Caco-2 (cell line): Measurements from ENCODE around the gene APOE. TPM values are rescaled to one million over a fixed set of nuclear protein-coding genes. Genes with fewer than 3 reads are reported as not detected.

Experiments
- BruUV-seq: library from RNA; stranded (reverse); fragments of 400-500 nt; replicated peaks from 2 replicates; lab custom pipeline; 2021; lab: Mats Ljungman, UMichigan
- CTCF ChIA-PET: fragments of 300-600 bp; sonication (Branson Sonifier 250); formaldehyde crosslinking; loops from one replicate; lab custom pipeline; 2022; ENCODE audit warnings: antibody characterized with exemption; lab: Charles Lee
- POLR2A ChIA-PET: fragments of 300-600 bp; sonication (Branson Sonifier 250); formaldehyde crosslinking; loops from one replicate; lab custom pipeline; 2022; ENCODE audit warnings: antibody characterized with exemption; lab: Charles Lee
- DNase-seq, 2 experiments: peaks; one replicate each; pipeline versions ENCODE4 v3.0.0 to v3.0.0-alpha.2; 2020 to 2022
- H3K27me3 ChIP-seq: replicated peaks from 2 replicates; pipeline ENCODE4 v1.6.0; 2011; ENCODE audit warnings: low read length; ENCODE audit not compliant: control insufficient read depth, insufficient read depth
- H3K36me3 ChIP-seq: 2 replicates; pipeline ENCODE4 v1.5.1; 2011; ENCODE audit warnings: low read length; ENCODE audit not compliant: control insufficient read depth, insufficient read depth
- H3K4me1 ChIP-seq: fragments of 250-450 bp; sonication (Bioruptor Pico); 2 replicates; pipeline ENCODE4 v1.5.1; 2020; ENCODE audit warnings: mild to moderate bottlenecking
- H3K4me3 ChIP-seq: 2 replicates; pipeline ENCODE4 v1.5.1; 2011; ENCODE audit warnings: low read depth, mild to moderate bottlenecking, control low read depth, low read length
- H3K9me3 ChIP-seq: fragments of 250-450 bp; sonication (Bioruptor Pico); 2 replicates; pipeline ENCODE4 v1.5.1; 2020; ENCODE audit warnings: mild to moderate bottlenecking, moderate library complexity
- H3K27ac Mint-ChIP-seq: one replicate; pipeline ENCODE4 v1.8.0; 2022; ENCODE audit warnings: mixed read lengths; ENCODE audit not compliant: unreplicated experiment
- H3K27me3 Mint-ChIP-seq: one replicate; pipeline ENCODE4 v1.8.0; 2022; ENCODE audit warnings: mixed read lengths; ENCODE audit not compliant: insufficient read depth, unreplicated experiment
- H3K36me3 Mint-ChIP-seq: one replicate; pipeline ENCODE4 v1.8.0; 2022; ENCODE audit warnings: mild to moderate bottlenecking, mixed read lengths; ENCODE audit not compliant: insufficient read depth, unreplicated experiment
- H3K4me1 Mint-ChIP-seq: one replicate; pipeline ENCODE4 v1.8.0; 2022; ENCODE audit warnings: low read depth, mixed read lengths; ENCODE audit not compliant: unreplicated experiment
- H3K4me3 Mint-ChIP-seq: one replicate; pipeline ENCODE4 v1.8.0; 2022; ENCODE audit warnings: mild to moderate bottlenecking, moderate library complexity, mixed read lengths; ENCODE audit not compliant: unreplicated experiment
- H3K9me3 Mint-ChIP-seq: one replicate; pipeline ENCODE4 v1.8.0; 2022; ENCODE audit warnings: mixed read lengths; ENCODE audit not compliant: unreplicated experiment
- CTCF ChIP-seq, 2 experiments: fragments of 200-600 bp in 1 of 2; IDR thresholded peaks; 1 replicate in 1 of 2; 2 replicates in 1 of 2; pipeline versions ENCODE4 v1.5.1 to v1.8.0; 2011 to 2022; ENCODE audit warnings: antibody characterized with exemption in 1 of 2, control low read depth in 1 of 2, inconsistent platforms in 1 of 2, low read depth in 1 of 2, low read length in 1 of 2, mild to moderate bottlenecking in 1 of 2, moderate library complexity in 1 of 2; ENCODE audit not compliant: insufficient read depth in 1 of 2, severe bottlenecking in 1 of 2, unreplicated experiment in 1 of 2
- intact Hi-C: fragments of 100-400 bp; cut with micrococcal nuclease; formaldehyde crosslinking; loops from one replicate; pipeline ENCODE4 v1.10.0; 2022; ENCODE audit not compliant: unreplicated experiment
- total RNA-seq: library from RNA; stranded (reverse); gene quantifications from 2 replicates; pipeline ENCODE4 v1.2.3, GENCODE V29; 2022

The APOE gene
- total RNA-seq, 1 experiment from 2014 or later, result 1,404 TPM

DNA sequence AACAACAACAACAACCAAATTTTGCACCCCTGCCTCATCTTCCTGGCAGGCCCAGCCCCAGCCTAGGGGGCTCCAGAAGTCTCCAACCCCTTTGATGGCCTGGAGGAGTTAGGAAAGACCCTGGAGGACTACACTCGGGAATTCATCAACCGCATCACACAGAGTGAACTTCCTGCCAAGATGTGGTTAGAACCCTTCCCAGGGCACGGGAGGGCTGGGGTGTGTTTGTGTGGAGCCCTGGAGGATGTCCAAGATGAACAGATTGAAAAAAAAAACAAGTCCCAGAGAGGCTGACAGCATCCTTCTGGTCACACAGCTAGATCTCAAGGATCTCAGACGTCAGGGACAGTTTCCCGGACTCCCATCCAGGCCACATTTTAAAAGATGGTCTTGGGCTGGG, 22.1 kb downstream of the APOE start:
- H3K4me3 ChIP-seq, result no peak overlapping the region
- intact Hi-C loops, result no loop called here
- no peaks in the 10 kb centered on the region for H3K9me3 Mint-ChIP-seq
- H3K9me3 ChIP-seq, result no peaks in the 10 kb centered on the region
- ChIA-PET CTCF (no interaction called here), POLR2A (no interaction called here)
- H3K27me3 Mint-ChIP-seq, result no peaks in the 10 kb centered on the region
- no peaks in the 10 kb centered on the region for H3K27me3 ChIP-seq
- H3K4me1 Mint-ChIP-seq, result peaks cover 15% of the 10 kb centered on the region
- H3K36me3 Mint-ChIP-seq, result peaks cover 12% of the 10 kb centered on the region
- BruUV-seq, result TSS peak; percentile 30
- peaks cover 10% of the 10 kb centered on the region for H3K4me1 ChIP-seq
- H3K4me3 Mint-ChIP-seq, result no peak overlapping the region
- H3K36me3 ChIP-seq, result peaks cover 1% of the 10 kb centered on the region; the same call in 1 of the 2 replicates
- no peak for TF ChIP-seq CTCF (IDR thresholded peaks at IDR 0.05; ENCODE audit: insufficient read depth in 1 of 2, low read depth in 1 of 2, low read length in 1 of 2, severe bottlenecking in 1 of 2, unreplicated experiment in 1 of 2)
- DNase-seq, result no peak
- no peak overlapping the region for H3K27ac Mint-ChIP-seq

GRCh38 chr19:44930088-44930487, 24.5 kb downstream of the APOE start:
- H3K36me3 ChIP-seq, result peaks cover 1% of the 10 kb centered on the region; the same call in 1 of the 2 replicates
- no peaks in the 10 kb centered on the region for H3K9me3 ChIP-seq
- TF ChIP-seq CTCF (IDR thresholded peaks at IDR 0.05; ENCODE audit: insufficient read depth in 1 of 2, low read depth in 1 of 2, low read length in 1 of 2, severe bottlenecking in 1 of 2, unreplicated experiment in 1 of 2), result no peak
- BruUV-seq, result no TSS peak
- no peaks in the 10 kb centered on the region; the same call in 1 of the 2 replicates for H3K4me1 ChIP-seq
- H3K9me3 Mint-ChIP-seq, result no peaks in the 10 kb centered on the region
- no peak for DNase-seq
- H3K27me3 Mint-ChIP-seq, result no peaks in the 10 kb centered on the region
- H3K27me3 ChIP-seq, result no peaks in the 10 kb centered on the region
- no peak overlapping the region for H3K4me3 Mint-ChIP-seq
- H3K36me3 Mint-ChIP-seq, result peaks cover 7% of the 10 kb centered on the region
- ChIA-PET CTCF (no interaction called here), POLR2A (no interaction called here)
- no peak overlapping the region for H3K4me3 ChIP-seq
- peaks cover 7% of the 10 kb centered on the region for H3K4me1 Mint-ChIP-seq
- intact Hi-C loops, result no loop called here
- H3K27ac Mint-ChIP-seq, result no peak overlapping the region

DNA sequence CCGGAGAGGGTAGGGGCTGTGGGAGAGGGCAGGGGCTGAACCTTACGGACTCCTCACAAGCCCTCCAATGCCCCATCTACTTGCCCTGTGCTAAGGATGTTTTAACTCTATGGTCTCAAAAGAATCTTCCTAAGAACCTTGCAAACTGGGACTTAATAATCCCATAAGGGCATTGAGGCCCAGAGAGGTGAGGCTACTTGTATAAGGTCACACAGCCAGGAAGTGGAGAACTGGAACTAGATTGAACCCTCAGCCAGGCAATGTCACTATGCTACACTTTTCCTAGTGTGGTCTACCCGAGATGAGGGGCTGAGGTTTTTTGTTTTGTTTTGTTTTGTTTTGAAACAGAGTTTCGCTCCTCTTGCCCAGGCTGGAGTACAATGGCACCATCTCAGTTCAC, 25.9 kb downstream of the APOE start:
- Histone ChIP-seq H3K36me3 (peaks cover 1% of the 10 kb centered on the region; the same call in 1 of the 2 replicates), H3K4me3 (no peak overlapping the region), H3K27me3 (no peaks in the 10 kb centered on the region), H3K4me1 (peaks cover 7% of the 10 kb centered on the region; the same call in 1 of the 2 replicates), H3K9me3 (no peaks in the 10 kb centered on the region)
- no peak for TF ChIP-seq CTCF (IDR thresholded peaks at IDR 0.05; ENCODE audit: insufficient read depth in 1 of 2, low read depth in 1 of 2, low read length in 1 of 2, severe bottlenecking in 1 of 2, unreplicated experiment in 1 of 2)
- no peak for DNase-seq
- BruUV-seq, result no TSS peak
- CTCF ChIA-PET, result no interaction called here
- Mint-ChIP-seq H3K27ac (no peak overlapping the region), H3K9me3 (no peaks in the 10 kb centered on the region), H3K36me3 (peaks cover 12% of the 10 kb centered on the region), H3K27me3 (no peaks in the 10 kb centered on the region), H3K4me3 (no peak overlapping the region), H3K4me1 (peaks cover 9% of the 10 kb centered on the region)
- POLR2A ChIA-PET, result no interaction called here
- intact Hi-C loops, result no loop called here
